MCF 10A (cell line): ENCODE results near the gene FBXL5. TPM values are rescaled to one million over a fixed set of nuclear protein-coding genes. Genes with fewer than 3 reads are reported as not detected.

ENCODE experiments used
- BruUV-seq: library from RNA; stranded (reverse); fragments of 400-500 nt; replicated peaks from 2 replicates; lab custom pipeline; 2021; lab: Mats Ljungman, UMichigan
- CTCF ChIA-PET: fragments of 300-600 bp; sonication (Branson Sonifier 250); formaldehyde crosslinking; extraction: SDS; loops from one replicate; lab custom pipeline; 2021; ENCODE audit warnings: antibody characterized with exemption, inconsistent platforms; lab: Yijun Ruan, JAX
- POLR2A ChIA-PET: fragments of 300-600, 350-650 bp; sonication (Branson Sonifier 250); formaldehyde crosslinking; extraction: SDS; loops from one replicate; lab custom pipeline; 2020; ENCODE audit warnings: antibody characterized with exemption, inconsistent platforms; lab: Yijun Ruan, JAX
- DNase-seq: peaks from one replicate; pipeline ENCODE4 v3.0.0-alpha.2; 2018; ENCODE audit not compliant: unreplicated experiment
- H3K27ac Mint-ChIP-seq: one replicate; pipeline ENCODE4 v1.8.0; 2022; ENCODE audit warnings: mild to moderate bottlenecking, low read depth, mixed read lengths; ENCODE audit not compliant: unreplicated experiment
- H3K27me3 Mint-ChIP-seq: one replicate; pipeline ENCODE4 v1.8.0; 2022; ENCODE audit warnings: mixed read lengths; ENCODE audit not compliant: insufficient read depth, unreplicated experiment
- H3K36me3 Mint-ChIP-seq: one replicate; pipeline ENCODE4 v1.8.0; 2022; ENCODE audit warnings: mild to moderate bottlenecking, moderate library complexity, mixed read lengths; ENCODE audit not compliant: insufficient read depth, unreplicated experiment
- H3K4me1 Mint-ChIP-seq: one replicate; pipeline ENCODE4 v1.8.0; 2022; ENCODE audit warnings: mixed read lengths; ENCODE audit not compliant: insufficient read depth, unreplicated experiment
- H3K4me3 Mint-ChIP-seq: one replicate; pipeline ENCODE4 v1.8.0; 2022; ENCODE audit warnings: mild to moderate bottlenecking, moderate library complexity, mixed read lengths; ENCODE audit not compliant: unreplicated experiment
- H3K9me3 Mint-ChIP-seq: one replicate; pipeline ENCODE4 v1.8.0; 2022; ENCODE audit warnings: mixed read lengths; ENCODE audit not compliant: unreplicated experiment
- CTCF ChIP-seq: fragments of 200-600 bp; IDR thresholded peaks from one replicate; pipeline ENCODE4 v1.8.0; 2022; ENCODE audit warnings: antibody characterized with exemption, mild to moderate bottlenecking; ENCODE audit not compliant: unreplicated experiment
- intact Hi-C: fragments of 100-400 bp; cut with micrococcal nuclease; formaldehyde crosslinking; loops from 2 replicates; pipeline ENCODE4 v1.14.1; 2022
- total RNA-seq: library from RNA; stranded (reverse); gene quantifications from 2 replicates; pipeline ENCODE4 v1.2.3, GENCODE V29; 2022

FBXL5 gene
- total RNA-seq, 1 experiment from 2014 or later = 96.8 TPM

GRCh38 chr4:15656038-15656470 is 897 bp upstream of the FBXL5 start:
- TF ChIP-seq CTCF = no peak
- BruUV-seq = no TSS peak
- no peak for DNase-seq
- H3K27ac Mint-ChIP-seq = peak overlapping the region; percentile 96
- H3K27me3 Mint-ChIP-seq = no peaks in the 10 kb centered on the region
- peaks cover 28% of the 10 kb centered on the region for H3K36me3 Mint-ChIP-seq
- peaks cover 18% of the 10 kb centered on the region for H3K4me1 Mint-ChIP-seq
- intact Hi-C loops = no loop called here
- peak overlapping the region; percentile 97 for H3K4me3 Mint-ChIP-seq
- ChIA-PET CTCF (interaction anchor here (1.1 kb wide), 1 partner anchor 176 kb away, joined by 3 read pairs; no protein-coding TSS in a partner anchor), POLR2A (interaction anchor here (0.5 to 9.7 kb wide), 10 partner anchors 8 to 176 kb away, joined by 3 to 410 read pairs (median 13); partner anchors contain the start of gene FAM200B)
- H3K9me3 Mint-ChIP-seq = no peaks in the 10 kb centered on the region

GRCh38 chr4:15654593-15655222 is 449 bp downstream of the FBXL5 start:
- DNase-seq = peak; percentile 49
- Mint-ChIP-seq H3K27ac (peak overlapping the region; percentile 96), H3K27me3 (no peaks in the 10 kb centered on the region), H3K4me1 (peaks cover 24% of the 10 kb centered on the region), H3K4me3 (peak overlapping the region; percentile 97), H3K9me3 (no peaks in the 10 kb centered on the region), H3K36me3 (peaks cover 28% of the 10 kb centered on the region)
- ChIA-PET CTCF (interaction anchor here (0.5 to 2.4 kb wide), 6 partner anchors 9 to 175 kb away, joined by 3 to 6 read pairs (median 4); partner anchors contain the start of gene FAM200B), POLR2A (interaction anchor here (0.6 to 9.7 kb wide), 26 partner anchors 9 to 571 kb away, joined by 3 to 410 read pairs (median 4); partner anchors contain the start of gene FAM200B)
- no peak for TF ChIP-seq CTCF
- intact Hi-C loops = loop anchor here (1.0 to 5.0 kb wide), 2 partner anchors 27 to 38 kb away; partner anchors contain the start of gene FAM200B
- no TSS peak for BruUV-seq

- Mint-ChIP-seq H3K27ac (peak overlapping the region; percentile 96), H3K4me1 (peaks cover 26% of the 10 kb centered on the region), H3K9me3 (no peaks in the 10 kb centered on the region), H3K36me3 (peaks cover 28% of the 10 kb centered on the region), H3K27me3 (no peaks in the 10 kb centered on the region), H3K4me3 (peak overlapping the region; percentile 97)
- DNase-seq = peak; percentile 68
- ChIA-PET POLR2A (interaction anchor here (0.6 to 9.7 kb wide), 28 partner anchors 9 to 571 kb away, joined by 3 to 410 read pairs (median 4); partner anchors contain the start of genes CC2D2A and FAM200B), CTCF (interaction anchor here (0.7 to 2.4 kb wide), 8 partner anchors 9 to 252 kb away, joined by 3 to 6 read pairs (median 3); partner anchors contain the start of gene FAM200B)
- TSS peak; percentile 45 for BruUV-seq
- TF ChIP-seq CTCF = no peak
- intact Hi-C loops = loop anchor here (2.0 to 5.0 kb wide), 2 partner anchors 38 to 415 kb away; no protein-coding TSS in a partner anchor
These were observed 1.1 kb downstream of the FBXL5 start for GRCh38 chr4:15653864-15654592.
